CD4-positive, alpha-beta T cell treated with Interleukin-6 for 4 hours (primary cell): ENCODE data around the gene TMEM212.
"Not testable (repeated sequence)": the region's sequence is repeated elsewhere in the genome, so short reads cannot be mapped to it uniquely, and the experiment has no call there.

Source experiments
- DNase-seq: peaks from one replicate; pipeline ENCODE4 v3.0.0-alpha.2; 2020; ENCODE audit warnings: mixed read lengths

Gene TMEM212

GRCh38 chr3:171896316-171896715 lies 53.2 kb downstream of the TMEM212 start:
- DNase-seq, result no peak

- no peak for DNase-seq
Observed at GRCh38 chr3:171898192-171898591, 55.0 kb downstream of the TMEM212 start.

DNA sequence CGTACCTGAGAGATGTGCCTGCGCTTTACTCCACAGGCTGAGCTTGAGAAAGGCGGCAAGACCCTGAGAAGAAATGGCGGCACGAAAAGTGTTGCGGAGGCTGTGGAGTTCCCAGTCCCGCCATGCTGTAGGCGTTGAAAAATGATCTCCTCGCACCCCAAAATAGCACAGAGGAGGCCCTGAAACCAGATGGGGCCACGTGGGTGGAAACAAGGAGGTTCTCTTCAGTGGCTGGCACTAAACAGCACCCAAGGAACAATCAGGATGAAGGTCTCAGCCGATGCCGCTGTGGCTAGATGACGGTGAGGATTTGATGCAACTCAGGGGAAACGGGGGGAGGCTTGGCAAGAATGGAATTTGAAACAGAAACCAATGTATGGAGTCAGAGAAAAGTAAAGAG lies 57.3 kb downstream of the TMEM212 start:
- DNase-seq, result no peak

GRCh38 chr3:171901615-171902312 lies 58.6 kb downstream of the TMEM212 start:
- DNase-seq, result no peak

GRCh38 chr3:171904829-171905228 lies 61.7 kb downstream of the TMEM212 start:
- DNase-seq, result no peak

DNA sequence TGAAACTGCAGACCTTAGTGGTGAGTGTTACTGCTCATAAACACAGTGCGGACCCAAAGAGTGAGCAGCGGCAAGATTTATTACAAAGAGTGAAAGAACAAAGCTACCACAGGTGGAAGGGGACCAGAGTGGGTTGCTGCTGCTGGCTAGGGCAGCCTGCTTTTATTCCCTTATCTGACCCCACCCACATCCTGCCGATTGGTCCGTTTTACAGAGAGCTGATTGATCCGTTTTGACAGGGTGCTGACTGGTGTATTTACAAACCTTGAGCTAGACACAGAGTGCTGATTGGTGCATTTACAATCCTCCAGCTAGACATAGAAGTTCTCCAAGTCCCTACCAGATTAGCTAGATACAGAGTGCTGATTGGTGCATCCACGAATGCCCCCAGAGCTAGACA lies 63.4 kb downstream of the TMEM212 start:
- DNase-seq, result not testable (repeated sequence)

- DNase-seq, result no peak
Observed at GRCh38 chr3:171906951-171907676, 64.0 kb downstream of the TMEM212 start.

DNA sequence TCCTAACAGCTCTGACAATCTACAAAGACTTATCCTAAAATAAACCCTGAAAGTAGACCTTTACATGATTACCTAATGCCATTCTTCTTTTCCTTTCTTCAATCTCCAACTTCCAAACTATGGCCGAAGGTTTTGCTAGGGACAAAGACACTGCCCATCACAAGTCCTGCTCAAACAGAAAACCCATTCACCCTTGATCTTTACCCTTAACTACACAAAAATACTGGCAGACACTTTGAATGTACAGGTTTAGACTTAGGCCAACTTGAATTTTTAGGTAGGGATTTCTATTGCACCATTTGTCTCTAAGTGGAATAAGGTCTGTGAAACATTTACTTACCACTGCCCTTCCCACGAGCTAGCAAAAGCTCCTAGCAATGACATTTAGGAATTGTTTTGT lies 64.6 kb downstream of the TMEM212 start:
- no peak for DNase-seq

GRCh38 chr3:171908731-171909130 lies 65.6 kb downstream of the TMEM212 start:
- DNase-seq, result no peak
